ENCODE measurements around the gene ANKRD40CL. TPM values are rescaled to one million over a fixed set of nuclear protein-coding genes. Genes with fewer than 3 reads are reported as not detected.
"Not testable (repeated sequence)": the region's sequence is repeated elsewhere in the genome, so short reads cannot be mapped to it uniquely, and the experiment has no call there.

The ANKRD40CL gene
- total RNA-seq, 2 experiments from 2014 or later: not detected

- DNase-seq (no peak), ATAC-seq (ENCODE audit: poor library complexity) (no peak)
- H3K27ac Mint-ChIP-seq: no peak overlapping the region
- peaks cover 61% of the 10 kb centered on the region for H3K4me1 Mint-ChIP-seq (ENCODE audit: low read depth)
- Histone ChIP-seq H3K4me3 (ENCODE audit: low read length) (no peak overlapping the region), H3K27me3 (ENCODE audit: control insufficient read depth in 1 of 2, insufficient read depth in 2 of 2, low read length in 2 of 2) (no peaks in the 10 kb centered on the region), H3K27ac (ENCODE audit: low read depth in 1 of 2, low read length in 2 of 2) (no peak overlapping the region), H3K4me1 (ENCODE audit: insufficient read depth, low read length) (peaks cover 65% of the 10 kb centered on the region), H3K9me3 (ENCODE audit: control insufficient read depth in 1 of 2, insufficient read depth in 1 of 2, low read length in 2 of 2) (no peaks in the 10 kb centered on the region), H3K36me3 (ENCODE audit: insufficient read depth, low read length) (peaks cover 19% of the 10 kb centered on the region)
- ChIA-PET POLR2A (interaction anchor here (1.5 kb wide), 1 partner anchor 8 kb away, joined by 4 read pairs; no protein-coding TSS in a partner anchor), CTCF (interaction anchor here (1.5 kb wide), 1 partner anchor 13 kb away, joined by 3 read pairs; no protein-coding TSS in a partner anchor)
- no peak for TF ChIP-seq CTCF (IDR thresholded peaks at IDR 0.05)
- no peaks in the 10 kb centered on the region for H3K9me3 Mint-ChIP-seq
- peaks cover 23% of the 10 kb centered on the region for H3K36me3 Mint-ChIP-seq (ENCODE audit: low read depth)
- intact Hi-C loops (cut with DNase I, micrococcal nuclease): no loop called here
- no peak overlapping the region for H3K4me3 Mint-ChIP-seq
- no peaks in the 10 kb centered on the region for H3K27me3 Mint-ChIP-seq
These were observed 38.2 kb downstream of the ANKRD40CL start for GRCh38 chr17:50728881-50729765.

DNA sequence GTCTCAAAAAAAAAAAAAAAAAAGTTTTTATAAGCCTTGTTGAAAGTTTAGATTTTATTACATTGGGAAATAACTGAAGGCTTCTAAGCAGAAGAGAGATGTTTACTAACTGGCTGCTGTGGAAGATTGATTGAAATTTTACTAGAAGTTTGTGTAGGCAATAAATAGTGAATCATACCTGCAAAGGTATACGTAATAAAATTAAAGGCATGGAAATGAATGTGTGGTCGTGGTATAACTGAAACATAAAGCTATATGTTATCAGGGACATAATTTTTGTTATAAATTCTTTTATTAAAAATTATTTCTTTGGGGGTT lies 39.2 kb downstream of the ANKRD40CL start:
- TF ChIP-seq CTCF (IDR thresholded peaks at IDR 0.05): no peak
- peaks cover 73% of the 10 kb centered on the region for H3K4me1 ChIP-seq (ENCODE audit: insufficient read depth, low read length)

GRCh38 chr17:50725769-50726655 lies 41.3 kb downstream of the ANKRD40CL start:
- intact Hi-C loops (cut with DNase I, micrococcal nuclease): no loop called here
- Mint-ChIP-seq H3K27ac (no peak overlapping the region), H3K4me3 (peak overlapping the region; percentile 25), H3K36me3 (ENCODE audit: low read depth) (peaks cover 39% of the 10 kb centered on the region), H3K4me1 (ENCODE audit: low read depth) (peaks cover 65% of the 10 kb centered on the region), H3K27me3 (no peaks in the 10 kb centered on the region), H3K9me3 (no peaks in the 10 kb centered on the region)
- ChIA-PET POLR2A (no interaction called here), CTCF (no interaction called here)
- ATAC-seq (ENCODE audit: poor library complexity) (no peak), DNase-seq (no peak)
- H3K4me3 ChIP-seq (ENCODE audit: low read length): no peak overlapping the region
- no peaks in the 10 kb centered on the region for H3K27me3 ChIP-seq (ENCODE audit: control insufficient read depth in 1 of 2, insufficient read depth in 2 of 2, low read length in 2 of 2)
- peaks cover 69% of the 10 kb centered on the region for H3K4me1 ChIP-seq (ENCODE audit: insufficient read depth, low read length)
- H3K36me3 ChIP-seq (ENCODE audit: insufficient read depth, low read length): peaks cover 24% of the 10 kb centered on the region
- no peak overlapping the region for H3K27ac ChIP-seq (ENCODE audit: low read depth in 1 of 2, low read length in 2 of 2)
- no peak for TF ChIP-seq CTCF (IDR thresholded peaks at IDR 0.05)
- H3K9me3 ChIP-seq (ENCODE audit: control insufficient read depth in 1 of 2, insufficient read depth in 1 of 2, low read length in 2 of 2): no peaks in the 10 kb centered on the region

More for the DNA sequence above, 39.2 kb downstream of the ANKRD40CL start:
- ATAC-seq (ENCODE audit: poor library complexity): no peak
- peaks cover 28% of the 10 kb centered on the region for H3K36me3 Mint-ChIP-seq (ENCODE audit: low read depth)
- POLR2A ChIA-PET: interaction anchor here (1.0 to 1.2 kb wide), 2 partner anchors 9 to 20 kb away, joined by 3 read pairs; partner anchors contain the start of genes ANKRD40 and LUC7L3
- intact Hi-C loops (cut with DNase I, micrococcal nuclease): no loop called here
- DNase-seq: no peak
- Histone ChIP-seq H3K36me3 (ENCODE audit: insufficient read depth, low read length) (peaks cover 25% of the 10 kb centered on the region), H3K4me3 (ENCODE audit: low read length) (no peak overlapping the region), H3K9me3 (ENCODE audit: control insufficient read depth in 1 of 2, insufficient read depth in 1 of 2, low read length in 2 of 2) (no peaks in the 10 kb centered on the region), H3K27me3 (ENCODE audit: control insufficient read depth in 1 of 2, insufficient read depth in 2 of 2, low read length in 2 of 2) (no peaks in the 10 kb centered on the region), H3K27ac (ENCODE audit: low read depth in 1 of 2, low read length in 2 of 2) (no peak overlapping the region)
- H3K9me3 Mint-ChIP-seq: no peaks in the 10 kb centered on the region
- H3K4me1 Mint-ChIP-seq (ENCODE audit: low read depth): peaks cover 67% of the 10 kb centered on the region
- H3K27me3 Mint-ChIP-seq: no peaks in the 10 kb centered on the region
- no peak overlapping the region for H3K27ac Mint-ChIP-seq
- CTCF ChIA-PET: no interaction called here
- H3K4me3 Mint-ChIP-seq: no peak overlapping the region

DNA sequence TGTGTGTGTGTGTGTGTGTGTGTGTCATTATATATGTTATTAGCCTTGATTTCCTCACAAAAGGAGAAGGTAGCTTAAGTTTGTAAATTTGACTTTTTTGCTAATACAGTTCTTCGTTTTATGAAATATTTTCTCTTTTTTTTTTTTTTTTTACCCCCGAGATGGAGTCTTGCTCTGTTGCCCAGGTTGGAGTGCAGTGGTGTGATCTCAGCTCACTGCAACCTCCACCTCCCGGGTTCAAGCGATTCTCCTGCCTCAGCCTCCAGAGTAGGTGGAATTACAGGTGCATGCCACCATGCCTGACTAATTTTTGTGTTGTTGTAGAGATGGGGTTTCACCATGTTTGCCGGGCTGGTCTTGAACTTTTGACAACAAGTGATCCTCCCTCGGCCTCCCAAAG lies 42.7 kb downstream of the ANKRD40CL start:
- H3K4me3 ChIP-seq (ENCODE audit: low read length); H3K9me3 Mint-ChIP-seq; H3K27me3 ChIP-seq (ENCODE audit: control insufficient read depth in 1 of 2, insufficient read depth in 2 of 2, low read length in 2 of 2); H3K27ac ChIP-seq (ENCODE audit: low read depth in 1 of 2, low read length in 2 of 2); ATAC-seq (ENCODE audit: poor library complexity); H3K27me3 Mint-ChIP-seq; CTCF ChIA-PET; POLR2A ChIA-PET; H3K27ac Mint-ChIP-seq; H3K9me3 ChIP-seq (ENCODE audit: control insufficient read depth in 1 of 2, insufficient read depth in 1 of 2, low read length in 2 of 2); DNase-seq; intact Hi-C loops (cut with DNase I, micrococcal nuclease): not testable (repeated sequence)
- Histone ChIP-seq H3K4me1 (ENCODE audit: insufficient read depth, low read length) (peaks cover 59% of the 10 kb centered on the region), H3K36me3 (ENCODE audit: insufficient read depth, low read length) (peaks cover 24% of the 10 kb centered on the region)
- Mint-ChIP-seq H3K4me1 (ENCODE audit: low read depth) (peaks cover 66% of the 10 kb centered on the region), H3K4me3 (peak overlapping the region; percentile 11), H3K36me3 (ENCODE audit: low read depth) (peaks cover 47% of the 10 kb centered on the region)
